ENCODE data around the gene RBM22. TPM values are rescaled to one million over a fixed set of nuclear protein-coding genes. Genes with fewer than 3 reads are reported as not detected.

RBM22 gene
- total RNA-seq, 1 experiment from 2014 or later: 34.0 TPM

DNA sequence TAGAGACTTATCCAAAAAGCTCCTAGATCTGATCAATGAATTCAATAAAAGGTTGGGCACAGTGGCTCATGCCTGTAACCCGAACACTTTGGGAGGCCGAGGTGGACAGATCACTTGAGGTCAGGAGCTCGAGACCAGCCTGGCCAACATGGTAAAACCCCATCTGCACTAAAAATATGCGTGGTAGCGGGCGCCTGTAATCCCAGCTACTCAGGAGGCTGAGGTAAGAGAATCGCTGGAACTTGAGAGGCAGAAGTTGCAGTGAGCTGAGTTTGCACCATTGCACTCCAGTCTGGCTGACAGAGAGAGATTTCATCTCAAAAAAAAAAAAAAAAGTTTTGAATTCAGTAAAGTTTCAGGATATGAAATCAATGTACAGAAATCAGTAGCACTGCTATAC lies 38.0 kb upstream of the RBM22 start:
- Mint-ChIP-seq H3K27me3 (ENCODE audit: low read depth) (no peaks in the 10 kb centered on the region), H3K4me3 (no peak overlapping the region), H3K4me1 (peaks cover 29% of the 10 kb centered on the region), H3K9me3 (peaks cover 44% of the 10 kb centered on the region), H3K27ac (no peak overlapping the region), H3K36me3 (peaks cover 58% of the 10 kb centered on the region)
- ATAC-seq: no peak
- DNase-seq (ENCODE audit: low spot score): no peak
- POLR2A ChIA-PET: no interaction called here
- CTCF ChIA-PET: interaction anchor here (0.6 to 1.4 kb wide), 8 partner anchors 17 to 603 kb away, joined by 3 to 4 read pairs (median 3); partner anchors contain the start of gene RBM22
- no peak for TF ChIP-seq SMAD4 (CRISPR knock-in tag; IDR thresholded peaks at IDR 0.05)
- no peak for TF ChIP-seq MAX (CRISPR knock-in tag; IDR thresholded peaks at IDR 0.05)
- TF ChIP-seq GTF2I (CRISPR knock-in tag; conservative IDR thresholded peaks at IDR 0.05): no peak
- TF ChIP-seq ZBTB21 (CRISPR knock-in tag; IDR thresholded peaks at IDR 0.05; ENCODE audit: borderline replicate concordance): no peak
- no peak for TF ChIP-seq TP53 (CRISPR knock-in tag; IDR thresholded peaks at IDR 0.05)
- TF ChIP-seq NFATC4 (CRISPR knock-in tag; IDR thresholded peaks at IDR 0.05): no peak
- no peak for TF ChIP-seq PRDM15 (CRISPR knock-in tag; IDR thresholded peaks at IDR 0.05)
- no peak for TF ChIP-seq TCF7 (CRISPR knock-in tag; IDR thresholded peaks at IDR 0.05; ENCODE audit: low read depth)
- TF ChIP-seq, protein P1, sequence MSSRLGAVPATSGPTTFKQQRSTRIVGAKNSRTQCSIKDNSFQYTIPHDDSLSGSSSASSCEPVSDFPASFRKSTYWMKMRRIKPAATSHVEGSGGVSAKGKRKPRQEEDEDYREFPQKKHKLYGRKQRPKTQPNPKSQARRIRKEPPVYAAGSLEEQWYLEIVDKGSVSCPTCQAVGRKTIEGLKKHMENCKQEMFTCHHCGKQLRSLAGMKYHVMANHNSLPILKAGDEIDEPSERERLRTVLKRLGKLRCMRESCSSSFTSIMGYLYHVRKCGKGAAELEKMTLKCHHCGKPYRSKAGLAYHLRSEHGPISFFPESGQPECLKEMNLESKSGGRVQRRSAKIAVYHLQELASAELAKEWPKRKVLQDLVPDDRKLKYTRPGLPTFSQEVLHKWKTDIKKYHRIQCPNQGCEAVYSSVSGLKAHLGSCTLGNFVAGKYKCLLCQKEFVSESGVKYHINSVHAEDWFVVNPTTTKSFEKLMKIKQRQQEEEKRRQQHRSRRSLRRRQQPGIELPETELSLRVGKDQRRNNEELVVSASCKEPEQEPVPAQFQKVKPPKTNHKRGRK (CRISPR knock-in tag; IDR thresholded peaks at IDR 0.05; ENCODE audit: borderline replicate concordance): no peak
- TF ChIP-seq, protein P2, sequence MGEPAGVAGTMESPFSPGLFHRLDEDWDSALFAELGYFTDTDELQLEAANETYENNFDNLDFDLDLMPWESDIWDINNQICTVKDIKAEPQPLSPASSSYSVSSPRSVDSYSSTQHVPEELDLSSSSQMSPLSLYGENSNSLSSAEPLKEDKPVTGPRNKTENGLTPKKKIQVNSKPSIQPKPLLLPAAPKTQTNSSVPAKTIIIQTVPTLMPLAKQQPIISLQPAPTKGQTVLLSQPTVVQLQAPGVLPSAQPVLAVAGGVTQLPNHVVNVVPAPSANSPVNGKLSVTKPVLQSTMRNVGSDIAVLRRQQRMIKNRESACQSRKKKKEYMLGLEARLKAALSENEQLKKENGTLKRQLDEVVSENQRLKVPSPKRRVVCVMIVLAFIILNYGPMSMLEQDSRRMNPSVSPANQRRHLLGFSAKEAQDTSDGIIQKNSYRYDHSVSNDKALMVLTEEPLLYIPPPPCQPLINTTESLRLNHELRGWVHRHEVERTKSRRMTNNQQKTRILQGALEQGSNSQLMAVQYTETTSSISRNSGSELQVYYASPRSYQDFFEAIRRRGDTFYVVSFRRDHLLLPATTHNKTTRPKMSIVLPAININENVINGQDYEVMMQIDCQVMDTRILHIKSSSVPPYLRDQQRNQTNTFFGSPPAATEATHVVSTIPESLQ (CRISPR knock-in tag; IDR thresholded peaks at IDR 0.05): no peak
- no peak for TF ChIP-seq ELF4 (CRISPR knock-in tag; IDR thresholded peaks at IDR 0.05; ENCODE audit: low read depth)
- TF ChIP-seq, protein P3, sequence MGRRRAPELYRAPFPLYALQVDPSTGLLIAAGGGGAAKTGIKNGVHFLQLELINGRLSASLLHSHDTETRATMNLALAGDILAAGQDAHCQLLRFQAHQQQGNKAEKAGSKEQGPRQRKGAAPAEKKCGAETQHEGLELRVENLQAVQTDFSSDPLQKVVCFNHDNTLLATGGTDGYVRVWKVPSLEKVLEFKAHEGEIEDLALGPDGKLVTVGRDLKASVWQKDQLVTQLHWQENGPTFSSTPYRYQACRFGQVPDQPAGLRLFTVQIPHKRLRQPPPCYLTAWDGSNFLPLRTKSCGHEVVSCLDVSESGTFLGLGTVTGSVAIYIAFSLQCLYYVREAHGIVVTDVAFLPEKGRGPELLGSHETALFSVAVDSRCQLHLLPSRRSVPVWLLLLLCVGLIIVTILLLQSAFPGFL (CRISPR knock-in tag; IDR thresholded peaks at IDR 0.05; ENCODE audit: borderline replicate concordance): no peak
- TF ChIP-seq ERG (CRISPR knock-in tag; IDR thresholded peaks at IDR 0.05): no peak
- TF ChIP-seq, protein P4, sequence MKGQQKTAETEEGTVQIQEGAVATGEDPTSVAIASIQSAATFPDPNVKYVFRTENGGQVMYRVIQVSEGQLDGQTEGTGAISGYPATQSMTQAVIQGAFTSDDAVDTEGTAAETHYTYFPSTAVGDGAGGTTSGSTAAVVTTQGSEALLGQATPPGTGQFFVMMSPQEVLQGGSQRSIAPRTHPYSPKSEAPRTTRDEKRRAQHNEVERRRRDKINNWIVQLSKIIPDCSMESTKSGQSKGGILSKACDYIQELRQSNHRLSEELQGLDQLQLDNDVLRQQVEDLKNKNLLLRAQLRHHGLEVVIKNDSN (CRISPR knock-in tag; IDR thresholded peaks at IDR 0.05): no peak
- TF ChIP-seq GRHL2 (CRISPR knock-in tag; IDR thresholded peaks at IDR 0.05; ENCODE audit: insufficient replicate concordance, severe bottlenecking): no peak
- TF ChIP-seq GABPB1 (CRISPR knock-in tag; IDR thresholded peaks at IDR 0.05): no peak
- TF ChIP-seq HMGA2 (CRISPR knock-in tag; IDR thresholded peaks at IDR 0.05): no peak
- TF ChIP-seq ZNF423 (CRISPR knock-in tag; IDR thresholded peaks at IDR 0.05): no peak
- no peak for TF ChIP-seq IRF2 (CRISPR knock-in tag; IDR thresholded peaks at IDR 0.05; ENCODE audit: borderline replicate concordance, low read depth)
- no peak for TF ChIP-seq ZNF425 (CRISPR knock-in tag; conservative IDR thresholded peaks at IDR 0.05)

All from WTC11 (cell line).